ENCODE data around the gene PCDH9.

Gene PCDH9

GRCh38 chr13:66703597-66703996, 526.5 kb downstream of the PCDH9 start:
- DNase-seq = no peak

DNA sequence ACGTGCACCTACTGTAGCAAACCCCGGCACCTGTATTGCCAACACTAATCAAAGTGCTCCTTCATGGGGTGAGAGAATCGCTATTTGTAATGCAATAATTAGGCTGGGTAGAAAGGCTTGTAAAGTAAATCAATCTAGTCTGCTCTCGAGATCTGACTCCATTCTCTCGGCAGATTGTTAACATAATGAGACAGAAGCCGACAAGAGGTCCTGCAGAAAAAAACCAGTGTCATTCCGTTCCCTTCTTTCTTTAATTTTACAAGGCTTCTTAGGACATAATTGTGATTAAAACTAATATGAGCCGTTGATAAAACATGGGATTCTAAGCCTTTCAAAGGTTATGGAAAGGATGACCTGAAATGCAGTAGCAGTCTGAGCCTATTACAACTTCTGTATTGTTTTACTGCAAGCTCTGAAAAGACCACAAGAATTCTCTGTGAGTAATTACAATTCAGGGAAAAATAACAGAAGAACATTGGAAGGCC, 530.0 kb downstream of the PCDH9 start:
- DNase-seq = peak; percentile 52

GRCh38 chr13:66693656-66694055, 536.5 kb downstream of the PCDH9 start:
- no peak for DNase-seq

DNA sequence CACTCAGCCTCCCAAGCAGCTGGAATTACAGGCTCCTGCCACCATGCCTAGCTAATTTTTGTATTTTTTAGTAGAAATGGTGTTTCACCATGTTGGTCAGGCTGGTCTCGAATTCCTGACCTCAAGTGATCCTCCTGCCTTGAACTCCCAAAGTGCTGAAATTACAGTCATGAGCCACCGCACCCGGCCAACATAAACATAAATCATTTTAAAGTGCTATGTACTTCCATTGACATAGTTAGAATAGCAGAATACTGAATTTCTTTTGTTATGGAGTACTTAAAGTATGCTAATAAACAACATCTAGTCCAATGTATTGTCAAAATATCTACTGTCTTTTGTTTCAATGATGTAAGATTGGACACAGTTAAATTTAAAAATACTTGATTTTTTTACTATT, 539.0 kb downstream of the PCDH9 start:
- no peak for DNase-seq

DNA sequence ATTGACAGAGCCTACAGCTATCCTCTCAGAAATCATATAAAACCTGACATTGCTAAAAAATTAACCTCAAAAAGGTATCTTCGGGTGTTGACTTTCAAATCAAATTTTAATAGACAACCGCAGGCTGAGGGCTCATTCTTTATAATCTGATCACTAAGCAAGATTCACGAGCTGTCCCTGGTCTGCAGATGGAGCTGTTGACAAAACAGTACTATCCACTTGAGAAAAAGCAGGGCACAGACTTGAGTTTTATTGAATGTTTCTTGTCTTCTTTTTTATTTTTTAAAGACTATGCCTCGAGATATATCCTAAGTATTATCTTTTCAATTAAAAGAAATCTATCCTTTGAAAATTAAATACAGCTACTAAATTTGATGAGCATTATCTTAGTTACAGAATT, 540.5 kb downstream of the PCDH9 start:
- DNase-seq = peak; percentile 52

DNA sequence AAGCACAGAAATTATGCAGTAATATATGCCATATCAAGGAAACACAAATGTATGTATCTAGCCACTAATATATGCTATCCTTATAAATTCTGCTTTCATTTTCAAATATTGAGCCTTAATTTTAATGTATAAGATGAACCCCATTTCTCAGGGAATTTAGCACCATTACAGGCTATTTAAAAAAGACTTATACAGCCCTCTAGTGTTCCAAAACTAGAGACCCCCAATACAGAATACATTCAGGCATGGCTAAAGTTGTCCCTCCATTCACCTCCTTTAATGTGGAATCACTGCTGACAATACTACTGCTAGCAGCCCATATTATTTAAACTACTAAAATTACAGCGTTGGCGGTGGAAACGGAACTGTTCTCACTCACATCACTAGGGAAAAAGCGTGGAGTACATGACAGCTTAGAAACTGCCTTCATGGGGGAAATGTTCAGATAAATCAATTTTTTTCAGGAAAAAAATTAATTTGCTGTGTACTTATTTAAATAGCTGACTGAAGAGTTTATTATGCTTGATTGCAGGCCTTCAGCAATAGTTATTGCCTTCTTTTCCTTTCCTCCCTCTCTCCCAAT, 541.0 kb downstream of the PCDH9 start:
- peak; percentile 43 for DNase-seq

GRCh38 chr13:66681403-66681802, 548.7 kb downstream of the PCDH9 start:
- no peak for DNase-seq

- DNase-seq = no peak
These were observed 550.1 kb downstream of the PCDH9 start for GRCh38 chr13:66680031-66680430.

DNA sequence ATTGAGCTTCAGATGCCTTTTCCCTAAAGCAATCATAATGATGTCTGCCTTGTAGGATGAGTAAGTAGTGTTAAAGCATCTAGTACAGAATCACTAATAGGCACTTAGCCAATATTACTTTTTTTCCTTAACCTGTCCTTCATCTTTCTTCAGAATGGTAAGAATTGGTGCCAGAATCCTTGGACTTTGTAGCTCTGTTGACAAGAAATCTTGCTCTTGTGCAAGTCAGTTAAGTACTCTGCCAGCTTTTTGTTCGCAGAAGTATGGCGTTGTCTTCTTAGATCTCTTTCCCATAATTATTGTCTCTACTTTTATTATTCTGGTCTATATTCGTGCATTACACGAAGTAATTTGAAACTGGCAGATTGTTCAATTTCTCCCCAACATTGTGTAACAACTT, 554.5 kb downstream of the PCDH9 start:
- DNase-seq = no peak

GRCh38 chr13:66673401-66673800, 556.7 kb downstream of the PCDH9 start:
- no peak for DNase-seq

DNA sequence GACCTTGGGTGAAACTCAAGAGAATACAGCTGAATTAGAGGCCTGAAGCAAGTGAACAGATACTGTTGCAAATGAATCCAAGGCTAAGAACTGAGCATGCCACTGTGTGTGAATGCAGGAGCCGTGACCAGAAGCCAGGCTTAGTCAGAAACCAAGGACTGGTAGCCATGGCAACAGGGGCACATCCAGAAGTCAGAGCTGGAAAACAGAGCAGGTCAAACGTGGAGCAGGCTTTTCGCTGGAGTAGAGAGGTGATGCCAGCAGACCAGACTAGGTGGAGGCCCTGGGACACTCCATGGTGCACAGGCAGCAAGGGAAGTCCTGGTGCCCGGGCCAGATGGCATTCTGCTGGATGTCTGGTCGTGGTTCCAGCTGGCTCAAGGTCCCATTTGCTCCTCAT, 564.1 kb downstream of the PCDH9 start:
- peak; percentile 81 for DNase-seq

- DNase-seq = peak; percentile 63
These were observed 566.4 kb downstream of the PCDH9 start for GRCh38 chr13:66663711-66664110.

DNA sequence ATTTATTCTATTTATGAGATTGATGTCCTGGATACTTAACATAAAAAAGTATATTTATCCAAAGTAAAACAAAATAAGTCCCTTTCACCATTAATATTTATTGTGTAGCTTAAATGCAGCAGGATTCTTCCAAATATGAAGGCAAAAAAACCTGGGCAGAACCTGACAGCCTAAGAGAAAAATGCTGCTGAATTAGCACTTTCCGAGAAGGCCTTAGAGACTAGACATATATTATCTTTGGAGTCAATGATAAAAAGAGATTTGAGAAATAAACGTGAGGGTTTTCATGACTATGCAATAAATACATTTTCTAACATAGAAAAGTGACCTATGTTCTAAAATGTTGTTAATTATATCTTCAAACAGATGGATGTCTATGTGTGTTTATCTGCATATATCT, 566.9 kb downstream of the PCDH9 start:
- DNase-seq = no peak

GRCh38 chr13:66661336-66661735, 568.8 kb downstream of the PCDH9 start:
- DNase-seq = no peak

GRCh38 chr13:66660468-66660813, 569.7 kb downstream of the PCDH9 start:
- DNase-seq = no peak

GRCh38 chr13:66659701-66660467, 570.3 kb downstream of the PCDH9 start:
- DNase-seq = no peak

DNA sequence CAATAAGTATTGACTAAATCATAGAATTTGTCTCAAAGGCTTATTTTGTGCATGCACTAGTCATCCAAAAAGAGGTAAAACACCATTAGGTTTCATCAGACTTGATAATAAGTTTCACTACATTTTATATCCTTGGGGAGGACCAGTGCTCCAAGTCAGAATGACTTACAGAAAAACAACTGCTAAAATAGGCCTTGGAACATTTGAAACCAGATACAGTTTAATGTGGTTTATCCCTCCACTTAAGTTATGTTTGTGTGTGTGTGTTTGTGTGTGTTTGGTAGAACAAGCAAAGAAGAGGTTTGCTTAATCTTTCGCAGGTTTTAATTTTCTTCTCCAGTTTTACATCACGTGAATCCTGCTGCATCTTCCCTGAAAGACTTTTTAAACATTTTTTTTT, 570.9 kb downstream of the PCDH9 start:
- DNase-seq = no peak

GRCh38 chr13:66657165-66657881, 572.8 kb downstream of the PCDH9 start:
- peak; percentile 61 for DNase-seq

DNA sequence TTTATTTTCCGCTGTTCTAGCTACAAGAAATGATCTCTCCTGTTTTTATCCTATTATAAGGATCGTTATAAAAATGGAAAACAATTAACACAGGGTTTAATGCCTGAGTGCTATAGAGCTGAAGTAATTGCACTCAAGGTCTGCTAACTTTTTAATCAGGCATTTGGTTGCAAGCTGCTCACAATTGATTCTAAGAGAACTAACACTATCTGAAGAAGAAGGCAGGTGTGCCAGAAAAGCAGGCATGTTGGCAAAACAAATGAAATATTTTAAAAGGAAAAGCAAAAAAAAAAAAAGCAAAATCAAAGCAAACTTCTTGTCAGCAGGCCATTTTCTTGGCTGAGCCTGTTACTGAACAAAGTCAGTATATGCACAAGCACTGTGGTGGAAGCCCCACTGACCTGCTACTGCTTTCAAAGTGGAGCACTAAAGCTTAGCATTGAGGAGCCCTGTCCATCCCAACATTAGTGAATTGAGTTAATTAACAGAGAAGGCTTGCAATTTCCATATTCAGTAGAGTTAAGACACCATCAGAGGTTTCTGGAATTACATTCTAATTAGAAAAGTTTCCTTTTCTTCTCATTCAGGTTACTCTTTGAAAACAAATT, 574.2 kb downstream of the PCDH9 start:
- DNase-seq = peak; percentile 62

DNA sequence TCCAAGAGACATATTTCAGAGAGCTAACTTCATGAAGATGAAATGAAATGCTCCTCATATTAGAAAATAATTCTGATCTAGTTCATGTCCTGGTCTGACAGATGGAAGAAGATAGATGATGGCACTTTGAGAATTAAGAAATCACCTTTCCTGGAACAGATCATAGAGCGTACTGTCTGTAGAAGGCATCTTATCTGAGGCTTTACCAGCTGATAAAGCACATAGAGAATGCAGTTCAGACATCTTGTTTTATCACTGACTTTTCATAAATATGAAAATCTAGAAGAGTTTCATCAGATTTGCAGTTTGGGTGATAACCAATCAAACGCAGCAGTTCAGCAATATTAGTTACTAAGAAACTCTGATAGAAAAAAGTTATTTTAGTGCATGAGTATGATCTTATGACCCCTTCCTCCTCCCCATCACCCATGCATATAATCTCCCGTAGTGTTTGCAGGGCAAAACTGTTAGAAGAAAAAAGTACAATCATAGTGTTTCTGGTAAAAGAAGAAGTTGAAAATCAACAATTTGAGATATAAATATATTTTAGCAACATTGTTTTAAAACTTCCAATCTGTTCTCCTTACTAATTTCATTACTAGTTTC, 585.2 kb downstream of the PCDH9 start:
- DNase-seq = no peak

- DNase-seq = no peak
These were observed 589.9 kb downstream of the PCDH9 start for GRCh38 chr13:66640231-66640630.

GRCh38 chr13:66639044-66639443, 591.1 kb downstream of the PCDH9 start:
- no peak for DNase-seq

- DNase-seq = no peak
These were observed 594.6 kb downstream of the PCDH9 start for GRCh38 chr13:66635526-66635925.

Data from eye (tissue), 1 donor.